ENCODE measurements around the gene FAM234A.
"Not testable (repeated sequence)": the region's sequence is repeated elsewhere in the genome, so short reads cannot be mapped to it uniquely, and the experiment has no call there.

FAM234A gene

GRCh38 chr16:266258-267164, 31.9 kb downstream of the FAM234A start:
- DNase-seq, result no peak

GRCh38 chr16:267562-267961, 32.9 kb downstream of the FAM234A start:
- not testable (repeated sequence) for DNase-seq

GRCh38 chr16:268141-269053, 33.8 kb downstream of the FAM234A start:
- DNase-seq, result no peak

GRCh38 chr16:269061-269796, 34.6 kb downstream of the FAM234A start:
- DNase-seq, result no peak

- DNase-seq, result no peak
These were observed 36.0 kb downstream of the FAM234A start for GRCh38 chr16:270381-271255.

GRCh38 chr16:272633-273546, 38.3 kb downstream of the FAM234A start:
- DNase-seq, result no peak

GRCh38 chr16:273547-274421, 39.2 kb downstream of the FAM234A start:
- DNase-seq, result no peak

- no peak for DNase-seq
These were observed 40.5 kb downstream of the FAM234A start for GRCh38 chr16:275041-275641.

- DNase-seq, result no peak
These were observed 41.2 kb downstream of the FAM234A start, which contains the start of gene RGS11 for GRCh38 chr16:275786-276232. Gene RGS11 (minus strand): TSS chr16:275944. CDS start chr16:275911, 33 bp downstream.

- DNase-seq, result no peak
These were observed 41.9 kb downstream of the FAM234A start for GRCh38 chr16:276426-277077.

GRCh38 chr16:278863-279366, 44.3 kb downstream of the FAM234A start:
- no peak for DNase-seq

GRCh38 chr16:279531-279930, 44.9 kb downstream of the FAM234A start:
- no peak for DNase-seq

- DNase-seq, result no peak
These were observed 45.4 kb downstream of the FAM234A start for GRCh38 chr16:280005-280460.

GRCh38 chr16:280552-280951, 45.9 kb downstream of the FAM234A start, which contains the start of gene ARHGDIG:
Gene ARHGDIG (plus strand): TSS chr16:280591. CDS start chr16:280681, 90 bp downstream.
- DNase-seq, result no peak

GRCh38 chr16:280991-281659, 46.5 kb downstream of the FAM234A start:
- DNase-seq, result no peak

GRCh38 chr16:281660-282255, 47.1 kb downstream of the FAM234A start:
- no peak for DNase-seq

GRCh38 chr16:282491-282890, 47.9 kb downstream of the FAM234A start:
- DNase-seq, result no peak

Data from inflammatory macrophage (primary cell).